Astrocyte (in vitro differentiated cells and primary cell): ENCODE results near the gene CDHR4. TPM values are rescaled to one million over a fixed set of nuclear protein-coding genes. Genes with fewer than 3 reads are reported as not detected.
"Not testable (repeated sequence)": the region's sequence is repeated elsewhere in the genome, so short reads cannot be mapped to it uniquely, and the experiment has no call there.

ENCODE experiments used
- DNase-seq: peaks from one replicate; pipeline ENCODE4 v3.0.0-alpha.2; 2010; ENCODE audit warnings: low read depth
- FAIRE-seq: peaks from 2 replicates; lab custom pipeline; 2011; peaks lifted over from hg19 to GRCh38; lab: Jason Lieb, UNC
- H2AFZ ChIP-seq: 2 replicates; pipeline ENCODE4 v1.6.0; 2012; ENCODE audit warnings: low read depth, low read length, inconsistent platforms
- H3K27ac ChIP-seq: 2 replicates; pipeline ENCODE4 v1.5.1; 2011; ENCODE audit warnings: low read depth, low read length, inconsistent platforms
- H3K27me3 ChIP-seq: 2 replicates; pipeline ENCODE4 v1.6.0; 2011; ENCODE audit warnings: low read length, inconsistent platforms; ENCODE audit not compliant: insufficient read depth
- H3K36me3 ChIP-seq: 2 replicates; pipeline ENCODE4 v1.5.1; 2011; ENCODE audit warnings: low read length, inconsistent platforms; ENCODE audit not compliant: insufficient read depth
- H3K4me1 ChIP-seq: 2 replicates; pipeline ENCODE4 v1.5.1; 2011; ENCODE audit warnings: low read length, inconsistent platforms; ENCODE audit not compliant: insufficient read depth
- H3K4me2 ChIP-seq: 2 replicates; pipeline ENCODE4 v1.6.0; 2012; ENCODE audit warnings: low read length, inconsistent platforms
- H3K4me3 ChIP-seq: 2 replicates; pipeline ENCODE4 v1.5.1; 2011; ENCODE audit warnings: low read depth, mild to moderate bottlenecking, low read length, inconsistent platforms; ENCODE audit not compliant: insufficient read depth
- H3K79me2 ChIP-seq: 2 replicates; pipeline ENCODE4 v1.6.0; 2012; ENCODE audit warnings: mild to moderate bottlenecking, low read length, inconsistent platforms; ENCODE audit not compliant: insufficient read depth
- H3K9ac ChIP-seq: 2 replicates; pipeline ENCODE4 v1.6.0; 2012; ENCODE audit warnings: mild to moderate bottlenecking, low read length, inconsistent platforms
- H3K9me3 ChIP-seq: 2 replicates; pipeline ENCODE4 v1.5.1; 2012; ENCODE audit warnings: low read depth, mild to moderate bottlenecking, low read length, inconsistent platforms; ENCODE audit not compliant: insufficient read depth
- H4K20me1 ChIP-seq: 2 replicates; pipeline ENCODE4 v1.6.0; 2012; ENCODE audit warnings: low read length, inconsistent platforms; ENCODE audit not compliant: insufficient read depth
- H3K27ac Mint-ChIP-seq: one replicate; pipeline ENCODE4 v1.8.0; 2021; ENCODE audit warnings: mild to moderate bottlenecking, mixed read lengths; ENCODE audit not compliant: unreplicated experiment
- H3K27me3 Mint-ChIP-seq: one replicate; pipeline ENCODE4 v1.8.0; 2021; ENCODE audit warnings: low read depth, mixed read lengths; ENCODE audit not compliant: unreplicated experiment
- H3K36me3 Mint-ChIP-seq: one replicate; pipeline ENCODE4 v1.8.0; 2021; ENCODE audit warnings: low read depth, mixed read lengths; ENCODE audit not compliant: unreplicated experiment
- H3K4me1 Mint-ChIP-seq: one replicate; pipeline ENCODE4 v1.8.0; 2021; ENCODE audit warnings: low read depth, mixed read lengths; ENCODE audit not compliant: unreplicated experiment
- H3K4me3 Mint-ChIP-seq: one replicate; pipeline ENCODE4 v1.8.0; 2021; ENCODE audit warnings: mild to moderate bottlenecking, moderate library complexity, mixed read lengths; ENCODE audit not compliant: unreplicated experiment
- H3K9me3 Mint-ChIP-seq: one replicate; pipeline ENCODE4 v1.8.0; 2021; ENCODE audit warnings: mild to moderate bottlenecking, mixed read lengths; ENCODE audit not compliant: unreplicated experiment
- EZH2 ChIP-seq: IDR thresholded peaks from 2 replicates; pipeline ENCODE4 v1.6.1; 2012; ENCODE audit warnings: mild to moderate bottlenecking, low read length, inconsistent platforms; ENCODE audit not compliant: insufficient read depth
- total RNA-seq: library from RNA; stranded (reverse); gene quantifications from 2 replicates; pipeline ENCODE4 v1.2.1, GENCODE V29; 2021
- TF ChIP-seq, protein P1 (sequence below): IDR thresholded peaks from 2 replicates; pipeline ENCODE4 v1.5.1; 2011; ENCODE audit warnings: low read depth, mild to moderate bottlenecking, inconsistent platforms, low read length, moderate library complexity; ENCODE audit not compliant: insufficient read depth

CDHR4 gene
- total RNA-seq, 1 donor from 2014 or later: not detected

DNA sequence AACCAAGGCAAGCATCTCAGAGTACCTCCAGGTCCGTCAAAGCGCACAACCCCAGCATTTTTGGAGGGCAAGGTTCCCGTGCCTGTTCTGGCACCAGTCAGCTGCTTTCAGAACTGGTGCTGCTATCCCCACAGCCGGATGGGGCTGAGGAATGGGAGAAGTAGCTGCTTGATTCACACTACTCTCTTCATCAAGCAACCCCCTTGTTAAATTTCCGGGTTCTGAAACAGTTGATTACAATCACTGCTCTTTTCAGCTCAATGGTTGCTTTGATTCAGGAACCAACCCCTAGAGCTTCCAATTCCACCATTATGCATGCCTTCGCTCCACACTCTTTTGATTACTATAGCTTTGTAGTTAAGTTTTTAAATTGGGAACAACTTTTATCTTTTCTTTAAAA lies 26.3 kb upstream of the CDHR4 start:
- no peaks in the 10 kb centered on the region for H3K27me3 ChIP-seq
- Mint-ChIP-seq H3K36me3 (peaks cover under 1% of the 10 kb centered on the region), H3K4me3 (no peak overlapping the region), H3K27ac (no peak overlapping the region), H3K4me1 (no peaks in the 10 kb centered on the region), H3K9me3 (no peaks in the 10 kb centered on the region), H3K27me3 (peaks cover under 1% of the 10 kb centered on the region)
- H3K36me3 ChIP-seq: peaks cover 2% of the 10 kb centered on the region
- H3K4me2 ChIP-seq: no peak overlapping the region
- no peak for TF ChIP-seq EZH2
- no peak for DNase-seq
- H3K4me3 ChIP-seq: no peak overlapping the region
- H3K9me3 ChIP-seq: no peaks in the 10 kb centered on the region
- H3K4me1 ChIP-seq: no peaks in the 10 kb centered on the region
- no peak overlapping the region for H2AFZ ChIP-seq
- H4K20me1 ChIP-seq: no peaks in the 10 kb centered on the region
- H3K9ac ChIP-seq: no peak overlapping the region
- H3K27ac ChIP-seq: no peak overlapping the region
- no peak for FAIRE-seq
- no peaks in the 10 kb centered on the region for H3K79me2 ChIP-seq

DNA sequence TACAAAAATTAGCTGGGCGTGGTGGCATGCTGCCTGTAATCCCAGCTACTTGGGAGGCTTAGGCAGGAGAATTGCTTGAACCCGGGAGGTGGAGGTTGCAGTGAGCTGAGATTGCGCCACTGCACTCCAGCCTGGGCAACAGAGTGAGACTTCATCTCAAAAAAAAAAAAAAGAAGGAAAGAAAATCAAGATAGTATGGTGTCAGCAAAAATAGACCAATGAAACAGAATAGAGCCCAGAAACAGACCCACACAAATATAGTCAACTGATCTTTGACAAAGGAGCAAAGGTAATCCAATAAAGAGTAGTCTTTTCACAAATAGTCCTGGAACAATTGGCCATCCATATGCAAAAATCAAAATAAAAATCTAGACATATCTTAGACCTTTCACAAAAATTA lies 23.5 kb upstream of the CDHR4 start:
- not testable (repeated sequence) for H3K27ac ChIP-seq, H3K9ac ChIP-seq, H3K4me1 ChIP-seq, H3K36me3 Mint-ChIP-seq, H4K20me1 ChIP-seq, H3K9me3 ChIP-seq, H3K9me3 Mint-ChIP-seq, H3K4me3 ChIP-seq, H3K27me3 Mint-ChIP-seq, H3K79me2 ChIP-seq, H3K4me3 Mint-ChIP-seq, H3K27me3 ChIP-seq, H3K4me2 ChIP-seq, H2AFZ ChIP-seq, H3K4me1 Mint-ChIP-seq, H3K27ac Mint-ChIP-seq, FAIRE-seq, H3K36me3 ChIP-seq, DNase-seq

DNA sequence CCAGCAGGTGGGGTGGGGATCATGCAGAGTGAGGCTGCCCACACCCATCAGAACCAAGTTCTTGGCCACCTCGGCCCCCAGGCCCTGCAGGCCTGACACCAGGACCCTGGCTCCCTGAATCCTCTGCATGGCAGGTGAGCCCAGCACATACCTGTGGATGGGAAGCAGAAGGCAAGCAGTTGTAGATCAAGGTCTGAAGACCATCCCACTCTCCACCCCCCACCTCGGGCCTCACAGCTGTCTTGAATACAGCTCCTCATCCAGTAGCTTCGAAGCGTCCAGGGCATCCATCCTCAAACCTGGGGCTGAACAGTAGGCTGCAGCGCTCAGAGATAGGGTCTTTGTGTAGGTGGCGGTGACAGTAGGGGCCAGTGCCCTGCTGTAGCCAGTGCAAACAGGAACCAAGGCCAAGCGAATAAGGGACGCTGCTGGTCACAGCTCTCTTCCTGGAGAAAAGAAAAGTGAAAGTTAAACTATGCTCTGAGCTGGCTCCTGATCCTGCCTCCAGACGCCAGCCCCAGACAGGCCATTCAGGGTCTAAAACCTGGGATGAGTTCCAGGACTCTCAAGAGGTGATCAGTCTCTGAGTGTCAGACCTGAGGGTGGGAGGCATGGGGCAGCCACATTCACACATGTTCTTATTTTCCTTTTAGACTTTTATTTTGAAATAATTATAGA lies 14.0 kb upstream of the CDHR4 start, which contains the start of gene UBA7:
Gene UBA7 (minus strand): TSS at position 457 of the 678 bp plus-strand sequence. CDS start 166 bp downstream, at position 291.
- TF ChIP-seq, protein P1, sequence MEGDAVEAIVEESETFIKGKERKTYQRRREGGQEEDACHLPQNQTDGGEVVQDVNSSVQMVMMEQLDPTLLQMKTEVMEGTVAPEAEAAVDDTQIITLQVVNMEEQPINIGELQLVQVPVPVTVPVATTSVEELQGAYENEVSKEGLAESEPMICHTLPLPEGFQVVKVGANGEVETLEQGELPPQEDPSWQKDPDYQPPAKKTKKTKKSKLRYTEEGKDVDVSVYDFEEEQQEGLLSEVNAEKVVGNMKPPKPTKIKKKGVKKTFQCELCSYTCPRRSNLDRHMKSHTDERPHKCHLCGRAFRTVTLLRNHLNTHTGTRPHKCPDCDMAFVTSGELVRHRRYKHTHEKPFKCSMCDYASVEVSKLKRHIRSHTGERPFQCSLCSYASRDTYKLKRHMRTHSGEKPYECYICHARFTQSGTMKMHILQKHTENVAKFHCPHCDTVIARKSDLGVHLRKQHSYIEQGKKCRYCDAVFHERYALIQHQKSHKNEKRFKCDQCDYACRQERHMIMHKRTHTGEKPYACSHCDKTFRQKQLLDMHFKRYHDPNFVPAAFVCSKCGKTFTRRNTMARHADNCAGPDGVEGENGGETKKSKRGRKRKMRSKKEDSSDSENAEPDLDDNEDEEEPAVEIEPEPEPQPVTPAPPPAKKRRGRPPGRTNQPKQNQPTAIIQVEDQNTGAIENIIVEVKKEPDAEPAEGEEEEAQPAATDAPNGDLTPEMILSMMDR: no peak
- TF ChIP-seq EZH2: no peak
- no peaks in the 10 kb centered on the region for H3K79me2 ChIP-seq
- H3K4me1 ChIP-seq: peaks cover 11% of the 10 kb centered on the region
- Mint-ChIP-seq H3K36me3 (peaks cover 14% of the 10 kb centered on the region), H3K4me1 (no peaks in the 10 kb centered on the region), H3K27ac (peak within 1 kb of the TSS; percentile 34), H3K27me3 (peaks cover 11% of the 10 kb centered on the region), H3K4me3 (peak within 1 kb of the TSS; percentile 62), H3K9me3 (no peaks in the 10 kb centered on the region)
- no peaks in the 10 kb centered on the region for H3K9me3 ChIP-seq
- H3K36me3 ChIP-seq: no peaks in the 10 kb centered on the region
- peak within 1 kb of the TSS; percentile 49 for H3K27ac ChIP-seq
- no peaks in the 10 kb centered on the region for H4K20me1 ChIP-seq
- no peaks in the 10 kb centered on the region for H3K27me3 ChIP-seq
- peak within 1 kb of the TSS; percentile 75 for H3K9ac ChIP-seq
- FAIRE-seq (no peak), DNase-seq (peak; percentile 85)
- peak within 1 kb of the TSS; percentile 92 for H3K4me2 ChIP-seq
- peak within 1 kb of the TSS; percentile 98 for H2AFZ ChIP-seq
- H3K4me3 ChIP-seq: peak within 1 kb of the TSS; percentile 47
